Measurements from ENCODE around the gene P4HTM.

GRCh38 chr3:48966367-48966766 lies 23.7 kb upstream of the P4HTM start:
- no peak for TF ChIP-seq ELK1 (IDR thresholded peaks at IDR 0.05; ENCODE audit: borderline replicate concordance, low read depth, low read length)
- TF ChIP-seq CTCF (conservative IDR thresholded peaks at IDR 0.05; ENCODE audit: low read depth, low read length) = no peak
- no peak for TF ChIP-seq POLR2A (IDR thresholded peaks at IDR 0.05; ENCODE audit: low read depth, low read length)
- no peak for TF ChIP-seq CEBPB (IDR thresholded peaks at IDR 0.05; ENCODE audit: low read depth, low read length)
- TF ChIP-seq SMC3 (IDR thresholded peaks at IDR 0.05; ENCODE audit: low read depth, low read length) = no peak
- TF ChIP-seq USF2 (IDR thresholded peaks at IDR 0.05; ENCODE audit: low read depth, low read length) = no peak
- TF ChIP-seq MXI1 (IDR thresholded peaks at IDR 0.05; ENCODE audit: borderline replicate concordance, low read depth, low read length) = no peak
- TF ChIP-seq RFX5 (IDR thresholded peaks at IDR 0.05; ENCODE audit: low read depth, low read length) = no peak
- no peak for TF ChIP-seq FOS (IDR thresholded peaks at IDR 0.05; ENCODE audit: low read depth, low read length)
- TF ChIP-seq BHLHE40 (IDR thresholded peaks at IDR 0.05; ENCODE audit: low read depth, low read length) = no peak
- no peak for TF ChIP-seq NFE2L2 (IDR thresholded peaks at IDR 0.05; ENCODE audit: low read depth, low read length)

All from IMR-90 (cell line).